H9 (cell line): Measurements from ENCODE around the gene TRMT2A. TPM values are rescaled to one million over a fixed set of nuclear protein-coding genes. Genes with fewer than 3 reads are reported as not detected.

Experiments
- DNase-seq: peaks from one replicate; pipeline ENCODE4 v3.0.0-alpha.2; 2017
- H2AFZ ChIP-seq: one replicate; pipeline ENCODE4 v1.6.1; 2013; ENCODE audit warnings: mild to moderate bottlenecking, low read length, control low read depth, moderate library complexity
- H2AK5ac ChIP-seq: 2 replicates; pipeline ENCODE4 v1.6.1; 2013; ENCODE audit warnings: low read length, control low read depth, mixed read lengths; ENCODE audit not compliant: insufficient read length
- H2BK120ac ChIP-seq: one replicate; pipeline ENCODE4 v1.6.1; 2013; ENCODE audit warnings: low read depth, mild to moderate bottlenecking, low read length, control low read depth, inconsistent platforms; ENCODE audit not compliant: poor library complexity, severe bottlenecking
- H2BK12ac ChIP-seq: 2 replicates; pipeline ENCODE4 v1.6.1; 2013; ENCODE audit warnings: low read length, control low read depth, mixed read lengths, low read depth; ENCODE audit not compliant: insufficient read length
- H2BK15ac ChIP-seq: 2 replicates; pipeline ENCODE4 v1.6.1; 2013; ENCODE audit warnings: low read depth, low read length, control low read depth
- H2BK20ac ChIP-seq: one replicate; pipeline ENCODE4 v1.6.1; 2013; ENCODE audit warnings: low read depth, mild to moderate bottlenecking, low read length, control low read depth, inconsistent platforms; ENCODE audit not compliant: poor library complexity, severe bottlenecking
- H2BK5ac ChIP-seq: 2 replicates; pipeline ENCODE4 v1.6.1; 2013; ENCODE audit warnings: low read length, control low read depth, mixed read lengths; ENCODE audit not compliant: insufficient read length
- H3K14ac ChIP-seq: 2 replicates; pipeline ENCODE4 v1.6.1; 2013; ENCODE audit warnings: low read length, control low read depth; ENCODE audit not compliant: insufficient read depth
- H3K18ac ChIP-seq: 2 replicates; pipeline ENCODE4 v1.6.1; 2013; ENCODE audit warnings: low read depth, mild to moderate bottlenecking, mixed read lengths, low read length, control low read depth; ENCODE audit not compliant: insufficient read length
- H3K23ac ChIP-seq: 2 replicates; pipeline ENCODE4 v1.6.1; 2013; ENCODE audit warnings: low read length, control low read depth, mixed read lengths, low read depth; ENCODE audit not compliant: insufficient read length
- H3K23me2 ChIP-seq: 2 replicates; pipeline ENCODE4 v1.6.1; 2013; ENCODE audit warnings: low read depth, mild to moderate bottlenecking, mixed read lengths, low read length, control low read depth; ENCODE audit not compliant: insufficient read length, poor library complexity, severe bottlenecking
- H3K27ac ChIP-seq: 2 replicates; pipeline ENCODE4 v1.5.1; 2013; ENCODE audit warnings: low read length, control low read depth, mixed read lengths, low read depth; ENCODE audit not compliant: insufficient read length
- H3K27me3 ChIP-seq: 2 replicates; pipeline ENCODE4 v1.6.1; 2013; ENCODE audit warnings: low read length, control low read depth, inconsistent platforms; ENCODE audit not compliant: insufficient read depth
- H3K4ac ChIP-seq: 2 replicates; pipeline ENCODE4 v1.6.1; 2013; ENCODE audit warnings: low read depth, mild to moderate bottlenecking, control low read depth, inconsistent platforms, low read length, moderate library complexity
- H3K4me1 ChIP-seq: 2 replicates; pipeline ENCODE4 v1.6.1; 2013; ENCODE audit warnings: low read length, control low read depth, inconsistent platforms; ENCODE audit not compliant: insufficient read depth
- H3K4me2 ChIP-seq: 2 replicates; pipeline ENCODE4 v1.6.1; 2013; ENCODE audit warnings: low read length, control low read depth, mixed read lengths; ENCODE audit not compliant: insufficient read length, insufficient read depth
- H3K56ac ChIP-seq: 2 replicates; pipeline ENCODE4 v1.6.1; 2013; ENCODE audit warnings: low read depth, mild to moderate bottlenecking, mixed read lengths, low read length, control low read depth; ENCODE audit not compliant: insufficient read length
- H3K79me1 ChIP-seq: 2 replicates; pipeline ENCODE4 v1.6.1; 2013; ENCODE audit warnings: low read depth, mild to moderate bottlenecking, moderate library complexity, low read length, control low read depth, inconsistent platforms; ENCODE audit not compliant: insufficient read depth, poor library complexity, severe bottlenecking
- H3K79me2 ChIP-seq: 2 replicates; pipeline ENCODE4 v1.6.1; 2013; ENCODE audit warnings: low read length, control low read depth, inconsistent platforms; ENCODE audit not compliant: insufficient read depth
- H3K9ac ChIP-seq: 2 replicates; pipeline ENCODE4 v1.6.1; 2013; ENCODE audit warnings: low read length, control low read depth, mixed read lengths; ENCODE audit not compliant: insufficient read length; ENCODE audit errors: extremely low read depth
- H3K9me3 ChIP-seq: one replicate; pipeline ENCODE4 v1.6.1; 2013; ENCODE audit warnings: low read depth, low read length, inconsistent platforms; ENCODE audit not compliant: control insufficient read depth
- H3T11ph ChIP-seq: one replicate; pipeline ENCODE4 v1.6.1; 2013; ENCODE audit warnings: mild to moderate bottlenecking, low read length, control low read depth, inconsistent platforms
- H4K20me1 ChIP-seq: one replicate; pipeline ENCODE4 v1.6.1; 2013; ENCODE audit not compliant: control insufficient read depth, insufficient read length, insufficient read depth
- H4K5ac ChIP-seq: 2 replicates; pipeline ENCODE4 v1.6.1; 2013; ENCODE audit warnings: low read depth, mild to moderate bottlenecking, mixed read lengths, low read length, control low read depth; ENCODE audit not compliant: insufficient read length
- H4K8ac ChIP-seq: replicated peaks from 2 replicates; pipeline ENCODE4 v1.6.1; 2013; ENCODE audit warnings: low read length, control low read depth, mixed read lengths, low read depth; ENCODE audit not compliant: insufficient read length
- H4K91ac ChIP-seq: 2 replicates; pipeline ENCODE4 v1.6.1; 2013; ENCODE audit warnings: low read depth, mild to moderate bottlenecking, moderate library complexity, mixed read lengths, low read length, control low read depth; ENCODE audit not compliant: insufficient read length
- H3K27ac Mint-ChIP-seq, 3 experiments: 2 replicates in 2 of 3; 3 replicates in 1 of 3; pipeline ENCODE4 v1.8.0; 2020 to 2021; ENCODE audit warnings: mixed read lengths in 3 of 3, mild to moderate bottlenecking in 1 of 3, moderate library complexity in 1 of 3
- H3K27me3 Mint-ChIP-seq: 2 replicates; pipeline ENCODE4 v1.8.0; 2021; ENCODE audit warnings: low read depth, mild to moderate bottlenecking, moderate library complexity, mixed read lengths
- H3K36me3 Mint-ChIP-seq, 3 experiments: 2 replicates in 2 of 3; 3 replicates in 1 of 3; pipeline ENCODE4 v1.8.0; 2020 to 2021; ENCODE audit warnings: low read depth in 3 of 3, mixed read lengths in 3 of 3; ENCODE audit not compliant: insufficient read depth in 1 of 3
- H3K4me1 Mint-ChIP-seq, 2 experiments: 2 replicates each; pipeline ENCODE4 v1.8.0; 2020; ENCODE audit warnings: mixed read lengths in 2 of 2
- H3K4me3 Mint-ChIP-seq, 2 experiments: 2 replicates in 1 of 2; 3 replicates in 1 of 2; pipeline ENCODE4 v1.8.0; 2020 to 2021; ENCODE audit warnings: mild to moderate bottlenecking in 2 of 2, mixed read lengths in 2 of 2, moderate library complexity in 1 of 2
- H3K9me3 Mint-ChIP-seq, 2 experiments: 2 replicates in 1 of 2; 3 replicates in 1 of 2; pipeline ENCODE4 v1.8.0; 2020; ENCODE audit warnings: mild to moderate bottlenecking in 2 of 2, mixed read lengths in 2 of 2, moderate library complexity in 1 of 2
- WGBS: extraction: QIAGEN DNeasy Blood & Tissue Kit; methylation state at CpG from one replicate; pipeline ENCODE4 v1.1.7; 2013; ENCODE audit warnings: missing lambda C conversion rate, low lambda C conversion rate, mixed read lengths; ENCODE audit not compliant: insufficient read length; ENCODE audit errors: extremely low coverage; 5-methylcytosine and 5-hydroxymethylcytosine counted together
- total RNA-seq: library from RNA; stranded (reverse); gene quantifications from 2 replicates; pipeline ENCODE4 v1.2.1, GENCODE V29; 2021
- TF ChIP-seq, protein P1 (sequence below): fragments of 200-600 bp; sonication (generic); conservative IDR thresholded peaks from 3 replicates; pipeline ENCODE4 v1.8.0; 2021; ENCODE audit warnings: antibody characterized with exemption, mild to moderate bottlenecking

Gene TRMT2A
- total RNA-seq, 1 experiment from 2014 or later = 58.2 TPM

DNA sequence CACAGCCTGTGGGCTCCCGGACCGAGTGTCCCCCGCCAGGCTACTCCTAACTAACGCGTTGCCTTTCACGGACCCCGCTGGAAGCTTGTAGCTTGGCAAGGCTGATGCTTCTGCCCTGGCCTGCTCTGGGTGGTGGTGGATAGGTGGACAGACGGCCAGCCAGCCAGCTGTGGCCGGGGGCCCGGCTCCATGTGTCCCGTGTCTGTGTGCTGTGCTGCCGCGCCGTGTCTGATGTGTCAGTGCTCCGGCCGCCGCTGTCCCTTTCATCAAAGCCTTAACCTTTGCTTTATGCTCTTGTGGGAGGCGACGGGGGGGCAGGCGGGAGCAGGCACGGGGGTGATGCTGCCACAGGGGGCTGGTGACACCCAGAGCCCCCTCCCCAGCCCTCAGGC is 28.8 kb upstream of the TRMT2A start:
- Histone ChIP-seq H4K91ac (no peak overlapping the region), H2AK5ac (no peak overlapping the region), H2BK15ac (no peak overlapping the region), H3K4ac (no peak overlapping the region), H3K23ac (no peak overlapping the region), H3K9ac (no peak overlapping the region), H3K56ac (no peak overlapping the region), H3K79me2 (no peaks in the 10 kb centered on the region), H3K4me1 (no peaks in the 10 kb centered on the region), H3T11ph (no peak overlapping the region), H4K20me1 (no peaks in the 10 kb centered on the region), H3K9me3 (no peaks in the 10 kb centered on the region), H2BK12ac (no peak overlapping the region), H2AFZ (no peak overlapping the region), H3K14ac (no peak overlapping the region), H3K27ac (no peak overlapping the region), H3K4me2 (no peak overlapping the region), H3K18ac (no peak overlapping the region), H4K5ac (no peak overlapping the region), H3K23me2 (no peaks in the 10 kb centered on the region), H2BK5ac (no peak overlapping the region), H3K79me1 (no peaks in the 10 kb centered on the region), H2BK20ac (no peak overlapping the region), H2BK120ac (no peak overlapping the region), H4K8ac (no peak overlapping the region), H3K27me3 (no peaks in the 10 kb centered on the region)
- no peak overlapping the region for H3K27ac Mint-ChIP-seq
- no peaks in the 10 kb centered on the region for H3K4me1 Mint-ChIP-seq
- H3K4me3 Mint-ChIP-seq = no peak overlapping the region
- H3K36me3 Mint-ChIP-seq = no peaks in the 10 kb centered on the region; a peak in 1 of 7 replicates
- H3K27me3 Mint-ChIP-seq = no peaks in the 10 kb centered on the region
- TF ChIP-seq, protein P1, sequence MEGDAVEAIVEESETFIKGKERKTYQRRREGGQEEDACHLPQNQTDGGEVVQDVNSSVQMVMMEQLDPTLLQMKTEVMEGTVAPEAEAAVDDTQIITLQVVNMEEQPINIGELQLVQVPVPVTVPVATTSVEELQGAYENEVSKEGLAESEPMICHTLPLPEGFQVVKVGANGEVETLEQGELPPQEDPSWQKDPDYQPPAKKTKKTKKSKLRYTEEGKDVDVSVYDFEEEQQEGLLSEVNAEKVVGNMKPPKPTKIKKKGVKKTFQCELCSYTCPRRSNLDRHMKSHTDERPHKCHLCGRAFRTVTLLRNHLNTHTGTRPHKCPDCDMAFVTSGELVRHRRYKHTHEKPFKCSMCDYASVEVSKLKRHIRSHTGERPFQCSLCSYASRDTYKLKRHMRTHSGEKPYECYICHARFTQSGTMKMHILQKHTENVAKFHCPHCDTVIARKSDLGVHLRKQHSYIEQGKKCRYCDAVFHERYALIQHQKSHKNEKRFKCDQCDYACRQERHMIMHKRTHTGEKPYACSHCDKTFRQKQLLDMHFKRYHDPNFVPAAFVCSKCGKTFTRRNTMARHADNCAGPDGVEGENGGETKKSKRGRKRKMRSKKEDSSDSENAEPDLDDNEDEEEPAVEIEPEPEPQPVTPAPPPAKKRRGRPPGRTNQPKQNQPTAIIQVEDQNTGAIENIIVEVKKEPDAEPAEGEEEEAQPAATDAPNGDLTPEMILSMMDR = no peak
- DNase-seq = no peak
- H3K9me3 Mint-ChIP-seq = no peaks in the 10 kb centered on the region
- no CpG with 5 or more reads among the region's 21 CpGs for WGBS
